ENCODE measurements around the gene IL1RAPL1.

The IL1RAPL1 gene

DNA sequence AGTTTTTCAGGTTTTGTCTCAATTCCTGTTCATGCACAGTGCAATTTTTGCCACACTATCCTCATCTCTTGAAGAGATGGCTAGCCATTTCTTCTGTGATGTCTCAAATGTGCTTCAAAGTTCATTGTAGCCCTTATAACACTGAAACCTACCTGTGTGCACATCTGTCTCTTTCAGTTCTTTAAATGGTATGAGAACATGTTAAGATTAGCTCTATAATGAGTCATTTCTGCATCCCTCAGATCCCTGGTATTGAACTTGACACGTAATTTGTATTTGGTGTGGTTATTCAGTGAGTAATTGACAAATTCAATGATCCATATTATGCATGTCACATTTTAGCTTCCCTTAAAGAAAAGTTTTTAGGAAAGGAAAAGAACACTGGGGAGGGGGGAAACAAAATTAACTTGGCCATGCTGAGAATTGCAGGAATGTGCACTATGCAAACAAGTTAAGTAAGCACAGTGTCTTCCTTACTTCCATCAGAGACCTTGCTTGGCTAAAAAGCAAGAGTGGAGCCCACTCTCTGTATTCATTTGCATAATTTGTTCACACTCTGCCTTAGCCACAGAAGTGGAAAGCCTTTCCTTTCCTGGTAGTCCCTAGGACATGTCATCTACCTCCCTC is 968.3 kb downstream of the IL1RAPL1 start:
- TF ChIP-seq, protein P1, sequence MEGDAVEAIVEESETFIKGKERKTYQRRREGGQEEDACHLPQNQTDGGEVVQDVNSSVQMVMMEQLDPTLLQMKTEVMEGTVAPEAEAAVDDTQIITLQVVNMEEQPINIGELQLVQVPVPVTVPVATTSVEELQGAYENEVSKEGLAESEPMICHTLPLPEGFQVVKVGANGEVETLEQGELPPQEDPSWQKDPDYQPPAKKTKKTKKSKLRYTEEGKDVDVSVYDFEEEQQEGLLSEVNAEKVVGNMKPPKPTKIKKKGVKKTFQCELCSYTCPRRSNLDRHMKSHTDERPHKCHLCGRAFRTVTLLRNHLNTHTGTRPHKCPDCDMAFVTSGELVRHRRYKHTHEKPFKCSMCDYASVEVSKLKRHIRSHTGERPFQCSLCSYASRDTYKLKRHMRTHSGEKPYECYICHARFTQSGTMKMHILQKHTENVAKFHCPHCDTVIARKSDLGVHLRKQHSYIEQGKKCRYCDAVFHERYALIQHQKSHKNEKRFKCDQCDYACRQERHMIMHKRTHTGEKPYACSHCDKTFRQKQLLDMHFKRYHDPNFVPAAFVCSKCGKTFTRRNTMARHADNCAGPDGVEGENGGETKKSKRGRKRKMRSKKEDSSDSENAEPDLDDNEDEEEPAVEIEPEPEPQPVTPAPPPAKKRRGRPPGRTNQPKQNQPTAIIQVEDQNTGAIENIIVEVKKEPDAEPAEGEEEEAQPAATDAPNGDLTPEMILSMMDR (conservative IDR thresholded peaks at IDR 0.05; ENCODE audit: low read length) = no peak
- no peak overlapping the region for H3K4me3 ChIP-seq (ENCODE audit: low read length)
- DNase-seq (ENCODE audit: low read depth) = no peak

DNA sequence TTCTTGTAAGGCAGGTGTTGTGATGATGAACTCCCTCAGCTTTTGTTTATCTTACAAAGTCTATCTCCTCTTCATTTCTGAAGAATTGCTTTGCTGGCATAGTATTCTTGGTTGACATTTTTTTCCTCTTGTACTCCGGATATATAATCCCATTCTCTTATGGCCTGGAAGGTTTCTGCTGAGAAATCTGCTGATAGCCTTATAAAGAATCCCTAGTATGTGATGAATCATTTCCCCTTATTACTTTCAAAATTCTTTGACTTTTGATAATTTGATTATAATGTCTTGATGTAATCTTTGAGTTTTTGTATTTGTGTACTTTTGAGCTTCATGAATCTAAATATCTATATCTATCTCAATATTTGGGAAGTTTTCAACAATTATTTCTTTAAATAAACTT is 972.8 kb downstream of the IL1RAPL1 start:
- no peak overlapping the region for H3K4me3 ChIP-seq (ENCODE audit: low read length)
- no peak for DNase-seq (ENCODE audit: low read depth)
- TF ChIP-seq, protein P1 (conservative IDR thresholded peaks at IDR 0.05; ENCODE audit: low read length) = no peak

DNA sequence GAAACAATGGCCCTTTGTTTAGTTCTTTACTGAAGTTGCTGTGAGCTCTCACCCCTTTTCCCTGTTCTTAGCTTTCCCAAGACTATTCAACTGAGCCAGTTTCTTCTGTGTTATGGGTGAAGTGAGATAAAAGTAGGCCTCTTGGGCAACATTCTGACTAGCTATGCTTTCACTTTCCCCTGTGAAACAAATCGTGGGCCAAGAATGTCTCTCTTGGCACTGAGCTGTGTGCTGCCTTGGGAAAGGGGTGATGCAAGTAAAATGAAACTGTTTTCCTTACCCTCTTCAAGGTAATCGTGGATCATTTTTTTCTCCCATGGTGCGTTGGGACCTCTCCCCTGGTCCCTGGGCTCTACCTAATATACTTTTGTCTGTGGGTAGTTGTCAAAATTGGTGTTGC is 974.2 kb downstream of the IL1RAPL1 start:
- TF ChIP-seq, protein P1 (conservative IDR thresholded peaks at IDR 0.05; ENCODE audit: low read length) = no peak
- peak; percentile 17 for DNase-seq (ENCODE audit: low read depth)
- no peak overlapping the region for H3K4me3 ChIP-seq (ENCODE audit: low read length)

DNA sequence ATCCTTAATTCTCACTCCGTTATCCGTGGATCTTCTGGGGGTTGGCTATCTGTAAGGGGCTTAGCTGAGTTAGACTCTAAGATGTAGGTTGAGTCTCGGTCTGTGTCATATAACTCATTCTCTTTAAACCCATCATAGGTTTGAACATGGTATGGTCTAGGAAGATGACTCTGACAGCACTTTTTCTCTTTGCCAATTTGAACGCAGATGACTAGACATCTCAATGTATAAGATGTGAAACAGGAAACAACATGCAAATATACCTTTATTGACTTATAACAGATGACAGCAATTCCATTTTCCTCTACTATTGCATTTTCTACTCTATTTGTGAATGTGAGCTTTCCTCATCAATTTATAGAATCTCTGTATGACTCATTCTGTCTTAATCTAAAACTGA is 993.3 kb downstream of the IL1RAPL1 start:
- TF ChIP-seq, protein P1 (conservative IDR thresholded peaks at IDR 0.05; ENCODE audit: low read length) = no peak

DNA sequence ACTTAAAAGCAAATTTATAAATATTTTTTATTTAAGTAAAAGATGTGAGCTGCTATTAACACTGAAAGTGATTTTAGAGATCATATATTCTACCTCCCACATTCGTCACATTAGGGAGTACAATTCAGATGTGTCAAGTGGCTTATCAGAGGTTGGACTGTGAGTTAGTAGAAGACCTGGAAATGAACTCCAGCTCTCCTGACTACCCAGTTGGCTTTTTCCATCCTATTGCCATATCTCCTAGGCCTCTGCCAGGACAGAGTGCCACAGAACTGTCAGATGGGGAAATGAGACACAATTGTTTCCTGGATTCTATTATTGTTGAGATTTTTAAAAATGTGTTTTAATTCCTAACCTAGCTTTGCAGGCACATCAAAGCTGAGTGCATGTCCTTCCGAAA is 994.0 kb downstream of the IL1RAPL1 start:
- no peak overlapping the region for H3K4me3 ChIP-seq (ENCODE audit: low read length)
- no peak for DNase-seq (ENCODE audit: low read depth)
- TF ChIP-seq, protein P1 (conservative IDR thresholded peaks at IDR 0.05; ENCODE audit: low read length) = no peak

More for the DNA sequence above, 993.3 kb downstream of the IL1RAPL1 start:
- no peak overlapping the region for H3K4me3 ChIP-seq (ENCODE audit: low read length)
- DNase-seq (ENCODE audit: low read depth) = no peak

DNA sequence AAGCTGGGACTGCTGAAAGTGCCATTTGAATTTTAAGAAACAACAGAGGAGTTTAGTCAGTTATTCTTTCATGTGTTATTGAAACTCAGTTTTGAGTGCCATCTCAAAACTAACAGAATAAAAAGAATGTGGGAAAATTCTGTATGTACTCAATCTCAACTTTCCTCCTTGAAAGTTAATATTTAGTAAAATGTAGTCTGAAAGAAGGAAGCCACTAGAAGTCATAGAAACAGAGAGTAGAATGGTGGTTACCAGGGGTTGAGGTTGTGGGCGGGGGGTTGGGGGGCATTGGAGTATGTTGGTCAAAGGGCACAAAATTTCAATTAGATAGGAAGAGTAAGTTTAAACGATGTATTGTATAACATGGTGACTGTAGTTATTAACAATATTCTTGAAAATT is 999.9 kb downstream of the IL1RAPL1 start:
- DNase-seq (ENCODE audit: low read depth) = no peak
- TF ChIP-seq, protein P1 (conservative IDR thresholded peaks at IDR 0.05; ENCODE audit: low read length) = no peak
- no peak overlapping the region for H3K4me3 ChIP-seq (ENCODE audit: low read length)

DNA sequence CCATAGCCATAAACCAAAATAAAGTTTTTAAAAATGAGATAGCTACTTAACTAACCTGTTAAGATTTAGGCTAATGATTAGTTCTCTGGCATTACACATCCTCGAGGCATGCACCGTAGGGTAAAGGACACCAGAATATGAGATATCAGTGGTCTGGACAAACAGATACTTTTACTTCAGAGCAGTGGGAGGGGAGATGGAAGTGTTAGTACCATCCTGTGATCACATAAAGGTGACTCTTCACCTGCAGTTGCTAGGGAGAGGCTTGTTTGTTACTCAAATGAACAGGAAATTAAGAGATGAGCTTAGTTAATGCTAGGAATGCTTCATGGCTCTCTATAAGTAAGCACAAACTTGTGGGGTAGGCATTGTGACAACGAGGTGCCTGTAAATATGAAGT is 1003.7 kb downstream of the IL1RAPL1 start:
- TF ChIP-seq, protein P1 (conservative IDR thresholded peaks at IDR 0.05; ENCODE audit: low read length) = no peak
- DNase-seq (ENCODE audit: low read depth) = no peak

More for the DNA sequence above, 1003.7 kb downstream of the IL1RAPL1 start:
- H3K4me3 ChIP-seq (ENCODE audit: low read length) = no peak overlapping the region

Measured in AG10803 (cell line).